GM23338 (cell line): Measurements from ENCODE around the gene POMGNT1. TPM values are rescaled to one million over a fixed set of nuclear protein-coding genes. Genes with fewer than 3 reads are reported as not detected.

ENCODE experiments used
- ATAC-seq: fragments of 200-7000 bp; cut with Tn5 transposase; 3 replicates; pipeline ENCODE4 v1.9.1; 2020
- DNase-seq: peaks from one replicate; pipeline ENCODE4 v3.0.0-alpha.2; 2015; ENCODE audit warnings: low spot score
- H2AFZ ChIP-seq: fragments of 200-600 bp; sonication (generic); 2 replicates; pipeline ENCODE4 v1.8.0; 2016; ENCODE audit warnings: antibody characterized with exemption, mild to moderate bottlenecking, moderate library complexity
- H3F3A ChIP-seq: fragments of 200-600 bp; sonication (generic); replicated peaks from 2 replicates; pipeline ENCODE4 v1.8.0; 2017; ENCODE audit warnings: antibody characterized with exemption, mixed run types, low read depth
- H3K27ac ChIP-seq: fragments of 200-600 bp; sonication (generic); 2 replicates; pipeline ENCODE4 v1.6.1; 2016; ENCODE audit warnings: low read depth
- H3K27me3 ChIP-seq: fragments of 200-600 bp; sonication (generic); 2 replicates; pipeline ENCODE4 v1.8.0; 2016; ENCODE audit warnings: mild to moderate bottlenecking, mixed run types, moderate library complexity; ENCODE audit not compliant: insufficient read depth
- H3K36me3 ChIP-seq: fragments of 200-600 bp; sonication (generic); 2 replicates; pipeline ENCODE4 v1.8.0; 2016; ENCODE audit warnings: mild to moderate bottlenecking; ENCODE audit not compliant: insufficient read depth
- H3K4me1 ChIP-seq: fragments of 200-600 bp; sonication (generic); 2 replicates; pipeline ENCODE4 v1.8.0; 2016; ENCODE audit warnings: mild to moderate bottlenecking, moderate library complexity; ENCODE audit not compliant: insufficient read depth
- H3K4me2 ChIP-seq: fragments of 200-600 bp; sonication (generic); 2 replicates; pipeline ENCODE4 v1.7.1; 2017; ENCODE audit warnings: mixed run types
- H3K4me3 ChIP-seq: fragments of 200-600 bp; sonication (generic); 2 replicates; pipeline ENCODE4 v1.6.1; 2016; ENCODE audit warnings: mixed run types
- H3K79me2 ChIP-seq: fragments of 200-600 bp; sonication (generic); replicated peaks from 2 replicates; pipeline ENCODE4 v1.8.0; 2017; ENCODE audit warnings: mild to moderate bottlenecking; ENCODE audit not compliant: insufficient read depth
- H3K9me2 ChIP-seq: fragments of 200-600 bp; sonication (generic); 2 replicates; pipeline ENCODE4 v1.8.0; 2017; ENCODE audit not compliant: insufficient read depth
- H4K20me1 ChIP-seq: fragments of 200-600 bp; sonication (generic); replicated peaks from 2 replicates; pipeline ENCODE4 v1.8.0; 2017; ENCODE audit warnings: mild to moderate bottlenecking; ENCODE audit not compliant: insufficient read depth
- H3K27ac Mint-ChIP-seq: 2 replicates; pipeline ENCODE4 v1.8.0; 2020; ENCODE audit warnings: inconsistent platforms, mild to moderate bottlenecking, moderate library complexity, mixed read lengths
- H3K27me3 Mint-ChIP-seq: 3 replicates; pipeline ENCODE4 v1.8.0; 2022; ENCODE audit warnings: low read depth, mild to moderate bottlenecking, moderate library complexity, mixed read lengths, inconsistent platforms; ENCODE audit not compliant: insufficient read depth, poor library complexity
- H3K36me3 Mint-ChIP-seq: 3 replicates; pipeline ENCODE4 v1.8.0; 2021; ENCODE audit warnings: low read depth, mild to moderate bottlenecking, inconsistent platforms, moderate library complexity, mixed read lengths
- H3K4me1 Mint-ChIP-seq: 3 replicates; pipeline ENCODE4 v1.8.0; 2020; ENCODE audit warnings: mild to moderate bottlenecking, inconsistent platforms, mixed read lengths
- H3K4me3 Mint-ChIP-seq: 3 replicates; pipeline ENCODE4 v1.8.0; 2021; ENCODE audit warnings: moderate library complexity, mild to moderate bottlenecking, inconsistent platforms, mixed read lengths
- H3K9me3 Mint-ChIP-seq: 3 replicates; pipeline ENCODE4 v1.8.0; 2020; ENCODE audit warnings: moderate library complexity, mild to moderate bottlenecking, inconsistent platforms, mixed read lengths
- CREB1 ChIP-seq: fragments of 250-450 bp; sonication (Bioruptor Pico); IDR thresholded peaks from 2 replicates; pipeline ENCODE4 v1.5.0; 2020; ENCODE audit warnings: low read depth, mild to moderate bottlenecking, moderate library complexity
- CTCF ChIP-seq, 2 experiments: fragments of 200-600 bp in 1 of 2; sonication (generic) in 1 of 2; conservative IDR thresholded peaks; 2 replicates each; pipeline versions ENCODE4 v1.5.1 to v1.6.1; 2016 to 2017; ENCODE audit warnings: antibody characterized with exemption in 2 of 2, low read depth in 2 of 2, mild to moderate bottlenecking in 2 of 2, moderate library complexity in 1 of 2
- ETS1 ChIP-seq: IDR thresholded peaks from 2 replicates; pipeline ENCODE4 v1.6.1; 2016; ENCODE audit warnings: antibody characterized with exemption
- EZH2 ChIP-seq: fragments of 200-600 bp; sonication (generic); IDR thresholded peaks from one replicate; pipeline ENCODE4 v1.8.0; 2017; ENCODE audit warnings: antibody characterized with exemption, mild to moderate bottlenecking, low read depth; ENCODE audit not compliant: unreplicated experiment
- EZH2phosphoT487 ChIP-seq: fragments of 200-600 bp; sonication (generic); IDR thresholded peaks from one replicate; pipeline ENCODE4 v1.8.1; 2018; ENCODE audit warnings: antibody characterized with exemption; ENCODE audit not compliant: unreplicated experiment
- JUNB ChIP-seq: IDR thresholded peaks from one replicate; pipeline ENCODE4 v1.6.1; 2016; ENCODE audit warnings: antibody characterized with exemption; ENCODE audit not compliant: unreplicated experiment
- NANOG ChIP-seq: IDR thresholded peaks from 2 replicates; pipeline ENCODE4 v1.6.1; 2016; ENCODE audit warnings: antibody characterized with exemption, borderline replicate concordance
- POLR2AphosphoS5 ChIP-seq: IDR thresholded peaks from 2 replicates; pipeline ENCODE4 v1.6.1; 2016; ENCODE audit warnings: antibody characterized with exemption, low read depth
- REST ChIP-seq: IDR thresholded peaks from one replicate; pipeline ENCODE4 v1.6.1; 2018; ENCODE audit warnings: antibody characterized with exemption; ENCODE audit not compliant: unreplicated experiment
- STAT1 ChIP-seq: IDR thresholded peaks from one replicate; pipeline ENCODE4 v1.6.1; 2016; ENCODE audit warnings: antibody characterized with exemption; ENCODE audit not compliant: unreplicated experiment
- ZNF114 ChIP-seq: fragments of 250-450 bp; sonication (Bioruptor Pico); IDR thresholded peaks from 2 replicates; pipeline ENCODE4 v1.5.0; 2020; ENCODE audit warnings: mild to moderate bottlenecking, moderate library complexity
- ZNF331 ChIP-seq: fragments of 250-450 bp; sonication (Bioruptor Pico); IDR thresholded peaks from 2 replicates; pipeline ENCODE4 v1.5.0; 2020; ENCODE audit warnings: low read depth, mild to moderate bottlenecking, moderate library complexity
- ZNF462 ChIP-seq: fragments of 250-450 bp; sonication (Bioruptor Pico); IDR thresholded peaks from 2 replicates; pipeline ENCODE4 v1.5.0; 2020; ENCODE audit warnings: mild to moderate bottlenecking, moderate library complexity
- polyA plus RNA-seq: library from polyadenylated mRNA; unstranded; fragments of >200 nt; fragmentation: Nextera tagmentation; extraction: Ambion mirVana; gene quantifications from 2 replicates; pipeline ENCODE4 v1.2.1, GENCODE V29; 2016
- total RNA-seq: library from RNA; depleted of rRNA; stranded (reverse); fragments of >200 nt; shearing (Covaris generic); gene quantifications from 2 replicates; pipeline ENCODE4 v1.2.3, GENCODE V29; 2014

POMGNT1 gene
- total and polyA plus RNA-seq, 2 experiments from 2014 or later, result 24.3 to 32.1 TPM

DNA sequence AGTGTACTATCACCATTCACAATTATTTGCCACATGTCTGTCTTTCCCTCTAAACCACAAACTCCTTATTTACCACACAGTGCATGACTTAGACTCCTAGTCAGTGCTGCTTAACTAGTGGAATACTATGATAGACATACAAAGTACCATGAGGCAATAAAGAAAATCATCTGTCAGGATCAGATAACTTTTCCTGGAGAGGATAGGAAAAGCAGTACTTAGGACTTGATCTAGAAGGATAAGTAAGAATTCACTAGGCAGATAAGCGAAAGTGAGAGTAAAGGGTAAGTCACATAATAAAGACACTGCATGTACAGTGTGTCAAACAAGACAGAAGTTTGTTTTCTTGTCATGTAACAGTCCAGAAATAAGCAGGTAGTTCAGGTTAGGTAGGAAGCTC, 44.5 kb downstream of the POMGNT1 start:
- Histone ChIP-seq H3K27ac (no peak overlapping the region), H3K4me1 (no peaks in the 10 kb centered on the region; the same call in 1 of the 2 replicates), H3F3A (no peaks in the 10 kb centered on the region), H3K4me3 (no peak overlapping the region), H3K27me3 (no peaks in the 10 kb centered on the region), H3K36me3 (no peaks in the 10 kb centered on the region), H4K20me1 (no peaks in the 10 kb centered on the region), H3K9me2 (no peaks in the 10 kb centered on the region), H3K4me2 (no peak overlapping the region), H2AFZ (no peak overlapping the region), H3K79me2 (no peaks in the 10 kb centered on the region)
- Mint-ChIP-seq H3K27ac (no peak overlapping the region), H3K4me3 (no peak overlapping the region), H3K36me3 (no peaks in the 10 kb centered on the region), H3K9me3 (no peaks in the 10 kb centered on the region), H3K27me3 (peaks cover 5% of the 10 kb centered on the region), H3K4me1 (peaks cover 2% of the 10 kb centered on the region)
- DNase-seq (no peak), ATAC-seq (no peak)
- TF ChIP-seq EZH2phosphoT487 (no peak), NANOG (no peak), POLR2AphosphoS5 (no peak), ZNF114 (CRISPR knock-in tag) (no peak), JUNB (no peak), CTCF (conservative IDR thresholded peaks at IDR 0.05; ENCODE audit: low read depth in 2 of 2) (no peak), CREB1 (CRISPR knock-in tag) (no peak), STAT1 (no peak), ZNF462 (CRISPR knock-in tag) (no peak), REST (no peak), EZH2 (no peak), ETS1 (no peak), ZNF331 (no peak)
